ENCODE results near the gene NGF.

The NGF gene

GRCh38 chr1:115320377-115320776 is 17.7 kb downstream of the NGF start:
- Histone ChIP-seq H3K27me3 (replicated peaks; ENCODE audit: control insufficient read depth, insufficient read depth, low read length) (peaks cover 2% of the 10 kb centered on the region; the same call in 1 of the 2 replicates), H3K4me3 (replicated peaks; ENCODE audit: low read depth, low read length) (no peak overlapping the region), H3K36me3 (ENCODE audit: control insufficient read depth, insufficient read depth, low read length) (no peaks in the 10 kb centered on the region)
- TF ChIP-seq CTCF (IDR thresholded peaks at IDR 0.05; ENCODE audit: insufficient read depth, low read length, poor library complexity, severe bottlenecking) = no peak
- DNase-seq (ENCODE audit: extremely low read depth, insufficient read length) = no peak

GRCh38 chr1:115319706-115320105 is 18.3 kb downstream of the NGF start:
- DNase-seq (ENCODE audit: extremely low read depth, insufficient read length) = no peak
- Histone ChIP-seq H3K27me3 (replicated peaks; ENCODE audit: control insufficient read depth, insufficient read depth, low read length) (peaks cover 2% of the 10 kb centered on the region; the same call in 1 of the 2 replicates), H3K4me3 (replicated peaks; ENCODE audit: low read depth, low read length) (no peak overlapping the region), H3K36me3 (ENCODE audit: control insufficient read depth, insufficient read depth, low read length) (no peaks in the 10 kb centered on the region)
- no peak for TF ChIP-seq CTCF (IDR thresholded peaks at IDR 0.05; ENCODE audit: insufficient read depth, low read length, poor library complexity, severe bottlenecking)

GRCh38 chr1:115317101-115318012 is 20.7 kb downstream of the NGF start:
- Histone ChIP-seq H3K4me3 (replicated peaks; ENCODE audit: low read depth, low read length) (no peak overlapping the region), H3K27me3 (replicated peaks; ENCODE audit: control insufficient read depth, insufficient read depth, low read length) (peaks cover 2% of the 10 kb centered on the region; the same call in 1 of the 2 replicates), H3K36me3 (ENCODE audit: control insufficient read depth, insufficient read depth, low read length) (no peaks in the 10 kb centered on the region)
- no peak for TF ChIP-seq CTCF (IDR thresholded peaks at IDR 0.05; ENCODE audit: insufficient read depth, low read length, poor library complexity, severe bottlenecking)
- no peak for DNase-seq (ENCODE audit: extremely low read depth, insufficient read length)

GRCh38 chr1:115314765-115315164 is 23.3 kb downstream of the NGF start:
- H3K27me3 ChIP-seq (replicated peaks; ENCODE audit: control insufficient read depth, insufficient read depth, low read length) = peaks cover 2% of the 10 kb centered on the region; the same call in 1 of the 2 replicates
- DNase-seq (ENCODE audit: extremely low read depth, insufficient read length) = no peak
- no peak overlapping the region for H3K4me3 ChIP-seq (replicated peaks; ENCODE audit: low read depth, low read length)
- H3K36me3 ChIP-seq (ENCODE audit: control insufficient read depth, insufficient read depth, low read length) = no peaks in the 10 kb centered on the region
- no peak for TF ChIP-seq CTCF (IDR thresholded peaks at IDR 0.05; ENCODE audit: insufficient read depth, low read length, poor library complexity, severe bottlenecking)

- Histone ChIP-seq H3K27me3 (replicated peaks; ENCODE audit: control insufficient read depth, insufficient read depth, low read length) (peaks cover 2% of the 10 kb centered on the region; the same call in 1 of the 2 replicates), H3K4me3 (replicated peaks; ENCODE audit: low read depth, low read length) (no peak overlapping the region), H3K36me3 (ENCODE audit: control insufficient read depth, insufficient read depth, low read length) (no peaks in the 10 kb centered on the region)
- DNase-seq (ENCODE audit: extremely low read depth, insufficient read length) = no peak
- TF ChIP-seq CTCF (IDR thresholded peaks at IDR 0.05; ENCODE audit: insufficient read depth, low read length, poor library complexity, severe bottlenecking) = no peak
Measured at GRCh38 chr1:115314092-115314491, 24.0 kb downstream of the NGF start.
